NCI-H82 (cell line): ENCODE data around the gene ANKDD1A.

ENCODE experiments used
- DNase-seq: peaks from one replicate; lab custom pipeline; 2025; lab: John Stamatoyannopoulos, UW

ANKDD1A gene

GRCh38 chr15:64923546-64923945 is 11.8 kb downstream of the ANKDD1A start:
- DNase-seq: no peak

- no peak for DNase-seq
Measured at GRCh38 chr15:64925335-64926330, 13.9 kb downstream of the ANKDD1A start.

- DNase-seq: no peak
Measured at GRCh38 chr15:64926661-64927060, 15.0 kb downstream of the ANKDD1A start.

GRCh38 chr15:64928626-64929220 is 17.0 kb downstream of the ANKDD1A start:
- no peak for DNase-seq

GRCh38 chr15:64930019-64930652 is 18.4 kb downstream of the ANKDD1A start:
- DNase-seq: no peak

GRCh38 chr15:64930778-64931371 is 19.2 kb downstream of the ANKDD1A start:
- DNase-seq: no peak

- DNase-seq: no peak
Measured at GRCh38 chr15:64931381-64931780, 19.7 kb downstream of the ANKDD1A start.

- DNase-seq: peak; percentile 43
Measured at GRCh38 chr15:64934023-64934422, 22.3 kb downstream of the ANKDD1A start.

GRCh38 chr15:64938192-64938591 is 26.5 kb downstream of the ANKDD1A start:
- DNase-seq: no peak

- no peak for DNase-seq
Measured at GRCh38 chr15:64942356-64942755, 30.7 kb downstream of the ANKDD1A start.

GRCh38 chr15:64943512-64944225 is 32.0 kb downstream of the ANKDD1A start:
- no peak for DNase-seq

GRCh38 chr15:64944961-64945360 is 33.3 kb downstream of the ANKDD1A start:
- no peak for DNase-seq

- no peak for DNase-seq
Measured at GRCh38 chr15:64947211-64947610, 35.5 kb downstream of the ANKDD1A start.

- no peak for DNase-seq
Measured at GRCh38 chr15:64948916-64949315, 37.2 kb downstream of the ANKDD1A start.

- no peak for DNase-seq
Measured at GRCh38 chr15:64949383-64950186, 37.9 kb downstream of the ANKDD1A start.

GRCh38 chr15:64950888-64951287 is 39.2 kb downstream of the ANKDD1A start:
- DNase-seq: peak; percentile 25

- DNase-seq: no peak
Measured at GRCh38 chr15:64951777-64952418, 40.2 kb downstream of the ANKDD1A start.

GRCh38 chr15:64954395-64954794 is 42.7 kb downstream of the ANKDD1A start:
- DNase-seq: no peak

GRCh38 chr15:64959128-64959527 is 47.4 kb downstream of the ANKDD1A start:
- no peak for DNase-seq

- no peak for DNase-seq
Measured at GRCh38 chr15:64960153-64960552, 48.5 kb downstream of the ANKDD1A start.
